Tibial artery (tissue), 4 donors: ENCODE measurements around the gene NT5DC4.

Experiments used
- DNase-seq, 2 donors: peaks; one replicate each; pipeline ENCODE4 v3.0.0-alpha.2; 2019
- H3K27ac ChIP-seq, 2 donors: fragments of 200-600 bp; sonication (generic) in 1 of 2; 1 replicate in 1 of 2; 2 replicates in 1 of 2; pipeline ENCODE4 v1.5.1; 2018 to 2019; ENCODE audit warnings: mild to moderate bottlenecking in 1 of 2
- H3K27me3 ChIP-seq, 2 donors: fragments of 200-600 bp; sonication (generic) in 1 of 2; one replicate each; pipeline versions ENCODE4 v1.5.1 to v1.6.0; 2016 to 2019
- H3K36me3 ChIP-seq, 3 donors: fragments of 200-600 bp; sonication (generic) in 2 of 3; one replicate each; pipeline ENCODE4 v1.5.1; 2016 to 2019; ENCODE audit warnings: mild to moderate bottlenecking in 2 of 3
- H3K4me1 ChIP-seq, 4 donors: fragments of 200-600 bp; sonication (generic) in 2 of 4; 1 replicate in 3 of 4; 2 replicates in 1 of 4; pipeline ENCODE4 v1.5.1; 2016 to 2019
- H3K4me3 ChIP-seq, 2 donors: fragments of 200-600 bp; sonication (generic) in 1 of 2; 1 replicate in 1 of 2; 2 replicates in 1 of 2; pipeline ENCODE4 v1.5.1; 2018 to 2019; ENCODE audit warnings: mild to moderate bottlenecking in 2 of 2
- H3K9me3 ChIP-seq, 3 donors: fragments of 200-600 bp; sonication (generic) in 1 of 3; one replicate each; pipeline ENCODE4 v1.5.1; 2016 to 2019
- intact Hi-C: fragments of 100-400 bp; cut with DNase I; formaldehyde crosslinking; loops from one replicate; pipeline ENCODE4 v1.15.0; 2023; ENCODE audit warnings: low total_unique reads
- TF ChIP-seq, protein P1 (sequence below), 2 experiments: fragments of 200-600 bp in 1 of 2; fragments of 450-650 bp in 1 of 2; IDR thresholded peaks; one replicate each; pipeline ENCODE4 v1.5.1; 2017 to 2019; ENCODE audit warnings: antibody characterized with exemption in 2 of 2, mild to moderate bottlenecking in 1 of 2, moderate library complexity in 1 of 2

The NT5DC4 gene

DNA sequence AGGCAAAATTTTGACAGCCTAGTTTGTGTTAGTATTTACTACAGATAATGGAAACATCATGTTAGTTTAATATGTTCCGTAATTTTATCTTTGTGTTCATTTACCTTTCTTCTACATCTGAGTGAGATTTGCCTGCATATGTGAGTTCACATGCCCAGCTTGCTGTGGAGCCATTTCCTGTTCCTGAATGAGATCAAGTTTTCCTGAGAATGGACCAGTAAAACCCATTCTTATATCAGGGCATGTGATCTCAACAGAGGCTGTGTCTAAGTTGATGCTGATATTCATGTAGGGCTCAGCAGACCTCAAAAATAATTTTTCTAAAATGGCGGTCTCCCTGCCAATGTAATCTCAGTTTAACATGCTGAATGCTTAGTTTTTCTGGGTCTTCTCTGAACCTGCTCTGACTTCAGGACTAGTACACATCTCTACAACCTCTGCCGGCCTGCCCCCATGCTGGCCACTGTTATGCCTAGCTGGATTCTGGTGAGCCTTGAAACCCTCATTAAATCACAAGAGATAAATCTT is 62.4 kb downstream of the NT5DC4 start:
- TF ChIP-seq, protein P1, sequence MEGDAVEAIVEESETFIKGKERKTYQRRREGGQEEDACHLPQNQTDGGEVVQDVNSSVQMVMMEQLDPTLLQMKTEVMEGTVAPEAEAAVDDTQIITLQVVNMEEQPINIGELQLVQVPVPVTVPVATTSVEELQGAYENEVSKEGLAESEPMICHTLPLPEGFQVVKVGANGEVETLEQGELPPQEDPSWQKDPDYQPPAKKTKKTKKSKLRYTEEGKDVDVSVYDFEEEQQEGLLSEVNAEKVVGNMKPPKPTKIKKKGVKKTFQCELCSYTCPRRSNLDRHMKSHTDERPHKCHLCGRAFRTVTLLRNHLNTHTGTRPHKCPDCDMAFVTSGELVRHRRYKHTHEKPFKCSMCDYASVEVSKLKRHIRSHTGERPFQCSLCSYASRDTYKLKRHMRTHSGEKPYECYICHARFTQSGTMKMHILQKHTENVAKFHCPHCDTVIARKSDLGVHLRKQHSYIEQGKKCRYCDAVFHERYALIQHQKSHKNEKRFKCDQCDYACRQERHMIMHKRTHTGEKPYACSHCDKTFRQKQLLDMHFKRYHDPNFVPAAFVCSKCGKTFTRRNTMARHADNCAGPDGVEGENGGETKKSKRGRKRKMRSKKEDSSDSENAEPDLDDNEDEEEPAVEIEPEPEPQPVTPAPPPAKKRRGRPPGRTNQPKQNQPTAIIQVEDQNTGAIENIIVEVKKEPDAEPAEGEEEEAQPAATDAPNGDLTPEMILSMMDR (IDR thresholded peaks at IDR 0.05), result no peak
- DNase-seq, result no peak
- no peak overlapping the region for H3K27ac ChIP-seq
- no peaks in the 10 kb centered on the region for H3K36me3 ChIP-seq
- H3K4me1 ChIP-seq, result no peaks in the 10 kb centered on the region
- no peaks in the 10 kb centered on the region for H3K9me3 ChIP-seq
- intact Hi-C loops, result no loop called here
- H3K27me3 ChIP-seq, result no peaks in the 10 kb centered on the region
- no peak overlapping the region for H3K4me3 ChIP-seq

DNA sequence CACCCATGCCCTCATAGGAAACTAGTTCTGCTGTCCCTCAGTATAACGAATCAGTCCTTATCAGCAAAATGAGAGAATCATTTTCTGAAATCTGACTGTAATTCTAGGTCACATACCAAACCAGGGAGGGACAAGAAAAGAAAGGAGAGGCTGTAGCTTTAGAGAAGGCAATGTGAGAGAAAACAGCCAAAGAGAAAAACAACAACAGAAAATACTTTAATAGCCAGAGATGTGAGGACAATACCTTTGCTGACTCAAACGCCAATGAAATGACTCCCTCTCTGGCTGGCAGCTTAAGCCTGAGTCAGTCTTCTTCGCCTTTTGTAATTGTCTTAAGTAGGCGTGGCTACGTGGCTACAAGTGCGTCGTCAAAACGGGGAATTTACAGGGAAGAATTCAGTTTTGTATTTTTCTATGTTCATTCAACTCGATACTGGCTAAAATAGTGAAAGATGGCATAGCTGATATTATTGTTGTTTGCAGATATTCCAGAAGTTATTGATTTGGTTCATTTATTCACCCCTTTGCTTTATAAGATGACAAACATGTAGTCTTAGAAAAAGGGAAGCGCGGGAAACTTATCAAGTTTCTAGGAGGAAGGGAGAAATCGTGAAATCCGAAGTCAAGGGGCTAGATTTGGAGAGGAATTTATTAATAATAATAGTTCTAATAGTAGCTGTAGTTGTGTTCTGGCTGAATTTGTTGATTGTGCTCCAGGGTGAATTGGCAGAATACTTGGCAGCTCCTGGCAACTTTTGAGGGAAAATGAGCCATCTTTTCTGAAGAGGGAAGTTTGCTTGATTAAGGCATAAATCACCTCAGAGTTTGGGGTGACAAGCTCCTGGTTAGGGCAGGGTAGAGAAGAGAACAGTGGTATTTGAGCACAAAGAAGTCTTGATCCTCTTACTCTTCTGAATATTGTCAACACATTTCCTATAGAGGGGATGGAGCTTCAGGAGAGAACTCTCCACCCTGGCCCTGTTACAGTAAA is 63.7 kb downstream of the NT5DC4 start, which contains the start of gene IL1A:
IL1A (minus strand) TSS at position 295 of the 991 bp plus-strand sequence. CDS start 723 bp downstream, outside the sequence.
- Histone ChIP-seq H3K36me3 (no peaks in the 10 kb centered on the region), H3K27me3 (no peaks in the 10 kb centered on the region), H3K4me1 (no peaks in the 10 kb centered on the region), H3K27ac (no peak within 1 kb of the TSS), H3K9me3 (no peaks in the 10 kb centered on the region), H3K4me3 (no peak within 1 kb of the TSS)
- TF ChIP-seq, protein P1 (IDR thresholded peaks at IDR 0.05), result no peak
- intact Hi-C loops, result no loop called here
- no peak for DNase-seq

DNA sequence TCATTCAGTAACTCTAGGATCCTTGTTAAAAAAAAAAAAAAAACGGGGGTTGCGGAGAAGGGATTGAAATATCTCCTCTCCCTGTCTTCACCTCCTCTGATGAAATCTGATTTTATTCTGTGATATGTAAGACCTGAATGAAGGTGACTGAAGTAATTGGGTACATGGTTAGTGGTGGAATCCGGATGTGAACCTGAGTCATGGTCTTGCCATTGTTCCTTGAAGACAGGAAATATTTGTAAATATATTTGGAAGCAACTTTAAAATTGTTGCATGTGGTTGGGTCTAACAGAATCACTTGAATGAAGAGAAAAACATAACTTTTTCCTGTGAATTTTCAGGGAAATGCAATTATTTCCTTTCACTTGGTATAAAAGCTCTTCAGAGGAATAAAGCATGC is 66.5 kb downstream of the NT5DC4 start:
- TF ChIP-seq, protein P1 (IDR thresholded peaks at IDR 0.05), result no peak
- H3K4me1 ChIP-seq, result no peaks in the 10 kb centered on the region
- no peak for DNase-seq
- no peaks in the 10 kb centered on the region for H3K27me3 ChIP-seq
- no peak overlapping the region for H3K4me3 ChIP-seq
- intact Hi-C loops, result no loop called here
- no peak overlapping the region for H3K27ac ChIP-seq
- H3K36me3 ChIP-seq, result no peaks in the 10 kb centered on the region
- H3K9me3 ChIP-seq, result no peaks in the 10 kb centered on the region

DNA sequence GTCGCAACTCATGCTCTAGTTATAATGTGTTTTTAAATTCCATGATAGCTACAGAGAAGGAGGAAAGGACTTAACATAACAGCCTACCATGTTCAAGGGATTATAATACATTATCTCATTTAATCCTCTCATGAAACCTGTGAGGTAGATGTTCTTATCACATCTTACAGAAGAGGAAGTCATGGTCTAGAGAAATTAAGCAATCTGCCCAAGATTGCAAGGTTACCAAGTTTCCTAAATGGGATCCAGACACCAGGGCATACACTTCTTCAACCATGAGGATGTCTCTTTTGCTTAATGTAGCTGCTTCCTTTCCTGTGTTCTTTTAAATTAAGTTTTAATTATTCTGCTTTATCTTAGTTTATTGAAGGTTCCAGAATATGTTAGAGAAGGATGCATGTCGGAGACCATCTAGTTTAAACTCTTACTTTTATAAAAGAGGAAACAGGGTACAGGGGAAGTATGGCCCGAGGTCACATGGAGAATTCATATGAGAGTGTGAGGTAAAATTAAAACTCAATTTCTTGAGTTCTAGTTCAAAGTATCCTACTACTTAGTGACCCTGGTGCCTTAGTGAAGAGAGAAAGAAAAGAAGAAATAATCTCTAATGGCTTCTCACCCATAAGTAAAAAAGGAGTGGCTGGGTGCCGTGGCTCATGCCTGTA is 67.0 kb downstream of the NT5DC4 start:
- Histone ChIP-seq H3K4me3 (no peak overlapping the region), H3K27ac (no peak overlapping the region), H3K27me3 (no peaks in the 10 kb centered on the region), H3K9me3 (no peaks in the 10 kb centered on the region), H3K4me1 (no peaks in the 10 kb centered on the region), H3K36me3 (no peaks in the 10 kb centered on the region)
- no peak for DNase-seq
- TF ChIP-seq, protein P1 (IDR thresholded peaks at IDR 0.05), result no peak
- intact Hi-C loops, result no loop called here

DNA sequence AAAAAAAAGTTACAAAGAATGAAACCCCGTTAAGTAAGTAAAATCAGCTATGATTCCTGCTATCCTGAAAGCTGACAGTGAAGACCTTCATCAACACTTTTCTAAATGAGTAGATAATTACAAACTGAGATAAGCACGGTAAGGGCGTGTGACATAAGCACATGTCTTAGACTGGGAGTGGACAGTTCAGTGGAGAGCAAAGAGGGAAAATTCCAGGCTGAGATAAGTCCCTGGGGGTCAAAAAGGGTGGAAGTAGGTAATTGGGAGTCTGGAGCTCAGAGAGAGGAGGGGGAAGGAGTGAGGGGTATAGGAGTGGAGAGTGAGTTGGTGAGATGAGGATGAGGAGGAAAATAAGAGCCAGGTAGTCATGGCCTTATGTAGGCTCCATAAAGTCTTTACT is 67.8 kb downstream of the NT5DC4 start:
- Histone ChIP-seq H3K4me3 (no peak overlapping the region), H3K4me1 (no peaks in the 10 kb centered on the region), H3K36me3 (no peaks in the 10 kb centered on the region), H3K27ac (no peak overlapping the region), H3K27me3 (no peaks in the 10 kb centered on the region), H3K9me3 (no peaks in the 10 kb centered on the region)
- intact Hi-C loops, result no loop called here
- TF ChIP-seq, protein P1 (IDR thresholded peaks at IDR 0.05), result no peak
- no peak for DNase-seq
